Lower leg skin (tissue), 3 donors: ENCODE measurements around the gene LAMP2.

Source experiments
- CTCF ChIP-seq, 3 donors: fragments of 450-650 bp; IDR thresholded peaks; one replicate each; pipeline ENCODE4 v1.5.1; 2016; ENCODE audit warnings: antibody characterized with exemption in 3 of 3, mild to moderate bottlenecking in 3 of 3, moderate library complexity in 2 of 3
- POLR2A ChIP-seq, 2 donors: fragments of 450-650 bp; IDR thresholded peaks; one replicate each; pipeline ENCODE4 v1.6.1; 2016 to 2017; ENCODE audit warnings: antibody characterized with exemption in 2 of 2, mild to moderate bottlenecking in 1 of 2, moderate library complexity in 1 of 2

- no peak for TF ChIP-seq CTCF (IDR thresholded peaks at IDR 0.05)
- TF ChIP-seq POLR2A (IDR thresholded peaks at IDR 0.05), result no peak
Observed at GRCh38 chrX:120452131-120452530, 17.0 kb downstream of the LAMP2 start.
